Measurements from ENCODE around the gene PIWIL4.
"Not testable (repeated sequence)": the region's sequence is repeated elsewhere in the genome, so short reads cannot be mapped to it uniquely, and the experiment has no call there.

PIWIL4 gene

DNA sequence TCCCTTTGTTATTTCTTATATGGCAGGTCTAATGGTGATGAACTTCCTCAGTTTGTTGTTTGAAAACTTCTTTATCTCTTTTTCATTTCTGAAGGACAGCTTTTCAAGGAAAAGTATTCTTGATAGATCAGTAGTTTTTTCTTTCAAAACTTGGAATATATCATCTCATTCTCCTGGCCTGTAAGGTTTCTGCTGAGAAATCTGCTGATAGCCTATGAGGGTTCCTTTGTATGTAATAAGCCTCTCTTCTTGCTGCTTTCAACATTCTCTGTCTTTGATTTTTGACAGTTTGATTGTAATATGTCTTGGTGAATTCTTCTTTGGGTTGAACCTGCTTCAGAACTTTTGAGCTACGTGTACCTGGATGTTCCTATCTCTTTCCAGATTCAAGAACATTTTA is 46.0 kb downstream of the PIWIL4 start:
- no peaks in the 10 kb centered on the region for H3K36me3 ChIP-seq (ENCODE audit: control insufficient read depth, insufficient read depth, low read length)
- H3K9ac ChIP-seq (ENCODE audit: low read length): no peak overlapping the region
- no peaks in the 10 kb centered on the region for H3K4me1 ChIP-seq (ENCODE audit: control insufficient read depth, insufficient read depth, low read length)
- H3K9me3 ChIP-seq (ENCODE audit: control insufficient read depth, insufficient read depth, low read depth, low read length): peaks cover 36% of the 10 kb centered on the region
- no peak overlapping the region for H3K27ac ChIP-seq (ENCODE audit: low read depth, low read length)
- H3K27me3 ChIP-seq (ENCODE audit: control insufficient read depth, insufficient read depth, low read length): no peaks in the 10 kb centered on the region
- no peak overlapping the region for H3K4me3 ChIP-seq (ENCODE audit: low read depth, low read length)

DNA sequence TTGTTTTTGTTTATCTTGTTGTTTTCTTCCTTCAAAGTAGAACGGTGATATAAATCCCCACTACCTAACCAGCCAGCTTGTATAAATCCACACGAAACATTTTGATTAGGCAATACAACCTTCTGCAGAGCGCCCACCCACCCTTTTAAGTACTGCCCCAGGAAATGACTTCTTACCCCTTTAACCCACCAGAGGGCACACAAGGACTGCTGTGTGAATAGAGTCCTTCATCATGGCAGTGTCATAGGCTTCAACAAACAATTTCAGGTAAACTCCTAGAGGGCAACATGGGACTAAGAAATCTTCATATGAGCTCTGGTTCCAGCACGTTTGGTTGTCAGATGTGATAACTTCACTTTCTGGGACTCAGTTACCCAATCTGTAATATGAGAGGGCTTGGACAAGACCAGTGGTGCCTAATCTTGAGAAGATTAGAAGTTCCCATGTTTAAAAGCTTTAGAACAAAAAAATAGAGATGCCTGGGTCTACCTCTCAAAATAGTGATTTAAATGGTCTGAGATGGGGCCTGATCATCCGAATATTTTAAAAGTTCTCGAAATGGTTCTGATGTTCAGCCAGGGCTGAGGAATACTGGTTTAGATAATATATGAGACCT is 56.1 kb downstream of the PIWIL4 start:
- H3K36me3 ChIP-seq (ENCODE audit: control insufficient read depth, insufficient read depth, low read length): peaks cover 8% of the 10 kb centered on the region; the same call in 1 of the 2 replicates
- no peak overlapping the region for H3K9ac ChIP-seq (ENCODE audit: low read length)
- H3K4me1 ChIP-seq (ENCODE audit: control insufficient read depth, insufficient read depth, low read length): 0 out of 2 replicates have a peak, but pooled peaks cover 3% of the 10 kb centered on the region
- H3K9me3 ChIP-seq (ENCODE audit: control insufficient read depth, insufficient read depth, low read depth, low read length): peaks cover 34% of the 10 kb centered on the region
- H3K27me3 ChIP-seq (ENCODE audit: control insufficient read depth, insufficient read depth, low read length): no peaks in the 10 kb centered on the region
- H3K27ac ChIP-seq (ENCODE audit: low read depth, low read length): no peak overlapping the region
- H3K4me3 ChIP-seq (ENCODE audit: low read depth, low read length): no peak overlapping the region

DNA sequence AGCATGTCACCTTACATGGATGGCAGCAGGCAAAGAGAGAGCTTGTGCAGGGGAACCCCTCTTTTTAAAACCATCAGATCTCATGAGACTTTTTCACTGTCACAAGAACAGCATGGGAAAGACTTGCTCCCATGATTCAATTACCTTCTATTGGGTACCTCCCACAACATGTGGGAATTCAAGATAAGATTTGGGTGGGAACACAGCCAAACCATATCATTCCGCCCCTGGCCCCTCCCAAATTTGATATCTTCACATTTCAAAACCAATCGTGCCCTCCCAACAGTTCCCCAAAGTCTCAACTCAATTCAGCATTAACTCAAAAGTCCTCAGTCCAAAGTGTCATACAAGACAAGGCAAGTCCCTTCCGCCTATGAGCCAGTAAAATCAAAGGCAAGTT is 58.3 kb downstream of the PIWIL4 start:
- H3K4me3 ChIP-seq (ENCODE audit: low read depth, low read length); H3K4me1 ChIP-seq (ENCODE audit: control insufficient read depth, insufficient read depth, low read length); H3K36me3 ChIP-seq (ENCODE audit: control insufficient read depth, insufficient read depth, low read length); H3K27ac ChIP-seq (ENCODE audit: low read depth, low read length); H3K27me3 ChIP-seq (ENCODE audit: control insufficient read depth, insufficient read depth, low read length); H3K9ac ChIP-seq (ENCODE audit: low read length): not testable (repeated sequence)
- peaks cover 37% of the 10 kb centered on the region for H3K9me3 ChIP-seq (ENCODE audit: control insufficient read depth, insufficient read depth, low read depth, low read length)

DNA sequence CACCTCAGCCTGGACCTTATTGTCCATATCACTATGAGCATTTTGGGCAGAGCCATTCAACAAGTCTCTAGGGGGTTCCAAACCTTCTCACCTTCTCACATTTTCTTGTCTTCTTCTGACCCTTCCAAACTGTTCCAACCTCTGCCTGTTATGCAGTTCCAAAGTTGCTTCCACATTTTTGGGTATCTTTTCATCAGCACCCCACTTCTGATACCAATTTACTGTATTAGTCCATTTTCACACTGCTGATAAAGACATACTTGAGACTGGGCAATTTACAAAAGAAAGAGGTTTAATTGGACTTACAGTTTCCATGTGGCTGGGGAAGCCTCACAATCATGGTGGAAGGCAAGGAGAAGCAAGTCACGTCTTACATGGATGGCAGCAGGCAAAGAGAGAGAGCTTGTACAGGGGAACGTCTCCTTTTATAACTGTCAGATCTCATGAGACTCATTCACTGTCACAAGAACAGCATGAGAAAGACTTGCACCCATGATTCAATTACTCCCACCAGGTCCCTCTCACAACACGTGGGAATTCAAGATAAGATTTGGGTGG is 59.9 kb downstream of the PIWIL4 start:
- not testable (repeated sequence) for H3K4me3 ChIP-seq (ENCODE audit: low read depth, low read length)
- H3K9me3 ChIP-seq (ENCODE audit: control insufficient read depth, insufficient read depth, low read depth, low read length): peaks cover 37% of the 10 kb centered on the region

DNA sequence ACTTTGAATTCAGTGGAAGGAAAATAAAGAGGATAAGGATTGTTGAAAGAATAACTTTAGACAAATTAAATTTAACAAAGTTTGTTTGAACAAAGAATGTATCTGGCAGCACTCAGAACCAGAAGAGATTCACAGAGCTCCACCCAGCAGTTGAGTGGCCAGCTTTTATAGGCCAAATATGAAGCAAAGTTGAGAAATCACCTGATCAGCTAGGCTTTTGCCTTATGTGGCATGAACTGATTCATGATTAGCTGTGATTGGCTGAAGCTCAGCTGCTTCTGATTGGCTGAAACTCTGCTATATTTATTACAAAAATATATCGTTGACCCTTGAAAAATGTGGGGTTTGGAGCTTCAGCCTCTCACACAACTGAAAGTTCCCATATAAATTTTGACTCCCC is 62.6 kb downstream of the PIWIL4 start:
- Histone ChIP-seq H3K4me3 (ENCODE audit: low read depth, low read length) (no peak overlapping the region), H3K36me3 (ENCODE audit: control insufficient read depth, insufficient read depth, low read length) (peaks cover 8% of the 10 kb centered on the region; the same call in 1 of the 2 replicates)

More for the DNA sequence above, 59.9 kb downstream of the PIWIL4 start:
- H3K27ac ChIP-seq (ENCODE audit: low read depth, low read length); H3K27me3 ChIP-seq (ENCODE audit: control insufficient read depth, insufficient read depth, low read length); H3K9ac ChIP-seq (ENCODE audit: low read length); H3K4me1 ChIP-seq (ENCODE audit: control insufficient read depth, insufficient read depth, low read length); H3K36me3 ChIP-seq (ENCODE audit: control insufficient read depth, insufficient read depth, low read length): not testable (repeated sequence)

DNA sequence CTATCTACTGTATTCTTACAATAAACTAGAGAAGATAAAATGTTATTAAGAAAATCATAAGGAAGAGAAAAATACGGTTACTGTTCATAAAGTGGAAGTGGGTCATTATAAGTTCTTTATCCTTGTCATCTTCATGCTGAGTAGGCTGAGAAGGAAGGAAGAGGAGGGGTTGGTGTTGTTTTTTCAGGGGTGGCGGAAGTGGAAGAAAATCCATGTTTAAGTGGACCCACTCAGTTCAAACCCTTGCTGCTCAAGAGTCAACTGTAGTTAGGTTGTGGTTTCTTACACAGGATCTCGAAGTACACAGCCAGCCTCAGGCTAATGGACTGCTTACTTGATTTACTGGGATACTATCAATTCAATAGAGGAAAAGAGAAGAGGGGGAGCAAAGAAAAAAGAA is 63.1 kb downstream of the PIWIL4 start:
- no peaks in the 10 kb centered on the region for H3K4me1 ChIP-seq (ENCODE audit: control insufficient read depth, insufficient read depth, low read length)
- peaks cover 28% of the 10 kb centered on the region for H3K9me3 ChIP-seq (ENCODE audit: control insufficient read depth, insufficient read depth, low read depth, low read length)
- no peak overlapping the region for H3K4me3 ChIP-seq (ENCODE audit: low read depth, low read length)
- no peak overlapping the region for H3K27ac ChIP-seq (ENCODE audit: low read depth, low read length)
- no peak overlapping the region for H3K9ac ChIP-seq (ENCODE audit: low read length)
- no peaks in the 10 kb centered on the region for H3K27me3 ChIP-seq (ENCODE audit: control insufficient read depth, insufficient read depth, low read length)
- peaks cover 8% of the 10 kb centered on the region; the same call in 1 of the 2 replicates for H3K36me3 ChIP-seq (ENCODE audit: control insufficient read depth, insufficient read depth, low read length)

More for the DNA sequence above, 62.6 kb downstream of the PIWIL4 start:
- Histone ChIP-seq H3K4me1 (ENCODE audit: control insufficient read depth, insufficient read depth, low read length) (no peaks in the 10 kb centered on the region), H3K9ac (ENCODE audit: low read length) (no peak overlapping the region), H3K27ac (ENCODE audit: low read depth, low read length) (no peak overlapping the region), H3K27me3 (ENCODE audit: control insufficient read depth, insufficient read depth, low read length) (no peaks in the 10 kb centered on the region), H3K9me3 (ENCODE audit: control insufficient read depth, insufficient read depth, low read depth, low read length) (peaks cover 31% of the 10 kb centered on the region)

DNA sequence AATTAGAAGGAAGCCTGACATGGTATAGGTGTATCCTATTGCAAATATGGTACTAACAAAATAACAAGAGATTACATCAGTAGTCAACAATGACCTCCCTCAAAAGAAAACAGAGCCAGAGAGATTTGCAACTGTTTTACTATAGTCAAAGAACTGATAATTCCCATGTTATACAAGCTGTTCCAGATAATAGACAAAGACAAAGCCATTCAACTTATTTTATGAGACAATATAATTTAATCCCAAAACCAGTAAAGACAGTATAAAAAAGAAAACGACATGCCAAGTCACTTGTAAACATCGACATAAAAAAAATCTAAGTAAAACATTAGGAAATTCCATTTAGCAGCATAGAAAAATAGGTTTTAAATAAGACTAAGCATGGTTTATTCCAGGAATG is 65.2 kb downstream of the PIWIL4 start:
- Histone ChIP-seq H3K4me3 (ENCODE audit: low read depth, low read length) (no peak overlapping the region), H3K9me3 (ENCODE audit: control insufficient read depth, insufficient read depth, low read depth, low read length) (peaks cover 7% of the 10 kb centered on the region), H3K4me1 (ENCODE audit: control insufficient read depth, insufficient read depth, low read length) (peaks cover 4% of the 10 kb centered on the region; the same call in 1 of the 2 replicates), H3K27me3 (ENCODE audit: control insufficient read depth, insufficient read depth, low read length) (no peaks in the 10 kb centered on the region), H3K27ac (ENCODE audit: low read depth, low read length) (no peak overlapping the region), H3K36me3 (ENCODE audit: control insufficient read depth, insufficient read depth, low read length) (peaks cover 3% of the 10 kb centered on the region; the same call in 1 of the 2 replicates), H3K9ac (ENCODE audit: low read length) (no peak overlapping the region)

DNA sequence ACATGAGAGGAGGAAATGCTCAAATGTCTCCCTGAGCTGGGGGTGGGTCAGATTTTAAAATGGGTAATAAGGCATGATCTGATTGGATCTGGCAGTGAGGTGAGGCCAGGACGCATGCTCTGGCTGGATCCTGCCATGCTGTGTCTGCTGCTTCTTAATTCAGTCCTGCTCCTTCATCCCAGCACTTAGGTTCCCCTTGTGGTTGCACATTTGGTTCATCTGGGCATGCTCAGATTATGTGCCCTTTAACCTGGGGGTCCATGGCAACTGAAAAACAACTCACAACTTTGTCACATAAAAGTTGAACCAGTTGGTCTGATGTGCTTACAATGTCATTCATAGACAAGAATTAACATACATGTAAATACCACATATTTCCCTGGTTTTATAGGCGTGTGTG is 67.9 kb downstream of the PIWIL4 start:
- Histone ChIP-seq H3K9me3 (ENCODE audit: control insufficient read depth, insufficient read depth, low read depth, low read length) (no peaks in the 10 kb centered on the region; the same call in 1 of the 2 replicates), H3K4me1 (ENCODE audit: control insufficient read depth, insufficient read depth, low read length) (peaks cover 28% of the 10 kb centered on the region; the same call in 1 of the 2 replicates), H3K4me3 (ENCODE audit: low read depth, low read length) (no peak overlapping the region), H3K9ac (ENCODE audit: low read length) (no peak overlapping the region), H3K27ac (ENCODE audit: low read depth, low read length) (no peak overlapping the region), H3K36me3 (ENCODE audit: control insufficient read depth, insufficient read depth, low read length) (peaks cover 6% of the 10 kb centered on the region; the same call in 1 of the 2 replicates), H3K27me3 (ENCODE audit: control insufficient read depth, insufficient read depth, low read length) (no peaks in the 10 kb centered on the region)

DNA sequence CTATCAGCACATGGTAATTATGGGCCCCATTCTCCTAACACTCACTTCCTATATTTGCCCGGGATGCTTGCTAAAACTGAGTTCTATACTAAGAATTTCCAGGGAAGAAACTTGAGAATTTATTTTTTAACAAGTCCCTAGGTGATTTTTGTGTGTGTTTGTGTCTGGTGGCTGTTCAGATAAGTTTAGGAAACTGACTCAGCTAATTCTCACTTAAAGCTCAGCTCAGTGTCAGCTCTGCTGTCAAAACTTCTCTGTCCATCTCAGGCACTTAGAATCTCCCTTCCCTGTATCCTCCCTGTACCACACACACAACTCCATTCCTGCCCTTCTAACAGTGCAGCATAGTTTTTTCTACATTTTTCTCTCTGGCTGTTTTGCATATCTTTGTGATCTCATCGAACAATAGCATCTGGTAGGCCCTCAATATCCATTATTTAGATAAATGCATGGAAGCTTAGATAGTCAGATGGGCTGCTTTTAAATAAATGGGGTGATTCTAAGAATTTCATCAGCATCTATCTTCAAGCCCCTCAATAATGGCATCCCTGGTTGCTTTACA is 69.3 kb downstream of the PIWIL4 start:
- Histone ChIP-seq H3K27ac (ENCODE audit: low read depth, low read length) (no peak overlapping the region), H3K9ac (ENCODE audit: low read length) (no peak overlapping the region), H3K27me3 (ENCODE audit: control insufficient read depth, insufficient read depth, low read length) (no peaks in the 10 kb centered on the region), H3K4me3 (ENCODE audit: low read depth, low read length) (no peak overlapping the region), H3K4me1 (ENCODE audit: control insufficient read depth, insufficient read depth, low read length) (peaks cover 36% of the 10 kb centered on the region; the same call in 1 of the 2 replicates), H3K9me3 (ENCODE audit: control insufficient read depth, insufficient read depth, low read depth, low read length) (no peaks in the 10 kb centered on the region), H3K36me3 (ENCODE audit: control insufficient read depth, insufficient read depth, low read length) (peaks cover 6% of the 10 kb centered on the region; the same call in 1 of the 2 replicates)

DNA sequence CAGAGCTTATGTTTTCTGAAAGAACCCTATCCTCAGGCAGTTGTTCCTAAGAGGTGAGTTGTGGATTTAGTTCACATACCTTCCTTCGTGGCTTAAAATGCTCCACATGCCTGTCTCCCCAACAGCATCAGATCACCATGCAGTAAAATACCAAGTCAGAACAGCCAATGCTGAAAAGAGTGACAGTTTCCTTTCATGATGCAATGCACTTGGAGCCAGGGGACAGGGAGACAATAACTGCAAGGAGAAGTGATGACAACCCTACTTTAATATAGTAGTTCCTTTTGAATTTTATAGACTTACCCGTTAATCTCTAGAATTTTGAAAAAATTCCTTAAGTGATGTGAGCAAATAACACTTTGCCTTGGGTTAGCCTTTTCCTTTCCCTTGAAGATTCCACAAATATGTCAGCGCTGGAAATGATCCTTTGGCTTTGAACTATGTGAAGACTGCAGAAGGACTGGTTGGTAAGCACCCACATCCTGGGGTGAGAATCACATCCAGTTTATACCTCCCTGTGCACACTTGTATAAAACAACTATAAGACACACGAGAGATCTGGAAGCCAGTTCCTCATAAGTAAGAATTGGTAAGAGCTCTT is 71.2 kb downstream of the PIWIL4 start:
- H3K27me3 ChIP-seq (ENCODE audit: control insufficient read depth, insufficient read depth, low read length): no peaks in the 10 kb centered on the region
- peak overlapping the region; percentile 30 for H3K9ac ChIP-seq (ENCODE audit: low read length)
- H3K9me3 ChIP-seq (ENCODE audit: control insufficient read depth, insufficient read depth, low read depth, low read length): no peaks in the 10 kb centered on the region
- H3K36me3 ChIP-seq (ENCODE audit: control insufficient read depth, insufficient read depth, low read length): peaks cover 9% of the 10 kb centered on the region; the same call in 1 of the 2 replicates
- no peak overlapping the region for H3K27ac ChIP-seq (ENCODE audit: low read depth, low read length)
- peaks cover 36% of the 10 kb centered on the region; the same call in 1 of the 2 replicates for H3K4me1 ChIP-seq (ENCODE audit: control insufficient read depth, insufficient read depth, low read length)
- H3K4me3 ChIP-seq (ENCODE audit: low read depth, low read length): no peak overlapping the region

DNA sequence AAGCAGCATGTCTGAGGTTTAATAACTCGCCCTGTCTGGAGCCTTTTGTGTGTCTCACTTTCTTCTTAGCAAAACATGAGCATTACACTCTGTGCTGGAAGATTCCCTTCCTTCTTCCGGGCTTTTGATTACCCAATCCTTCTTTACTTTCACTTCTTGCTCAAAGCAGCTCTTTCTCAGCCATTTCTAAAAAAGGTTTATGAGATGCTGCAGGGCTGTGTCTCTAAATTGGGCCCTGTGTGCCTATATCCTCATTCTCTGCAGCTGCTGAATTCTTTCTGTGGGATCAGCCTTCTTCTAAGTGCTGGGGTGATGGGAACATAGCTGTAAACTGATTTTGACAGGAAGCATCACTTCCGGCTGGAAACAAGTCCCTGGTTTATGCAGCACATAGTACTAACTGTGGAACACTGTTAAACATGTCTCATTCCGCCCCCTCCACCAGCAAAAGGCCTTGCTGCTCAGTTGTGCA is 71.8 kb downstream of the PIWIL4 start:
- peak overlapping the region; percentile 51; the same call in 1 of the 2 replicates for H3K4me3 ChIP-seq (ENCODE audit: low read depth, low read length)
- H3K4me1 ChIP-seq (ENCODE audit: control insufficient read depth, insufficient read depth, low read length): peaks cover 36% of the 10 kb centered on the region; the same call in 1 of the 2 replicates
- no peaks in the 10 kb centered on the region for H3K27me3 ChIP-seq (ENCODE audit: control insufficient read depth, insufficient read depth, low read length)
- peak overlapping the region; percentile 30 for H3K9ac ChIP-seq (ENCODE audit: low read length)
- no peaks in the 10 kb centered on the region for H3K9me3 ChIP-seq (ENCODE audit: control insufficient read depth, insufficient read depth, low read depth, low read length)
- peaks cover 12% of the 10 kb centered on the region; the same call in 1 of the 2 replicates for H3K36me3 ChIP-seq (ENCODE audit: control insufficient read depth, insufficient read depth, low read length)
- H3K27ac ChIP-seq (ENCODE audit: low read depth, low read length): no peak overlapping the region; the same call in 1 of the 2 replicates
